PC-9 (cell line): ENCODE data around the gene ANP32A. TPM values are rescaled to one million over a fixed set of nuclear protein-coding genes. Genes with fewer than 3 reads are reported as not detected.

Source experiments
- BruUV-seq: library from RNA; stranded (reverse); fragments of 400-500 nt; replicated peaks from 2 replicates; lab custom pipeline; 2021; lab: Mats Ljungman, UMichigan
- CTCF ChIA-PET: fragments of 300-600 bp; sonication (Branson Sonifier 250); formaldehyde crosslinking; loops from one replicate; lab custom pipeline; 2022; ENCODE audit warnings: antibody characterized with exemption; lab: Charles Lee
- POLR2A ChIA-PET: fragments of 300-600 bp; sonication (Branson Sonifier 250); formaldehyde crosslinking; loops from one replicate; lab custom pipeline; 2022; ENCODE audit warnings: antibody characterized with exemption; ENCODE audit not compliant: unreplicated experiment; lab: Charles Lee
- DNase-seq, 2 experiments: peaks; one replicate each; pipeline versions ENCODE4 v3.0.0 to v3.0.0-alpha.2; 2015 to 2022; ENCODE audit warnings: mixed read lengths in 1 of 2
- H2AFZ ChIP-seq: fragments of 200-600 bp; sonication (generic); 2 replicates; pipeline ENCODE4 v1.8.1; 2017; ENCODE audit warnings: antibody characterized with exemption
- H3F3A ChIP-seq: fragments of 200-600 bp; sonication (generic); 2 replicates; pipeline ENCODE4 v1.8.1; 2017; ENCODE audit warnings: antibody characterized with exemption, mild to moderate bottlenecking, low read depth; ENCODE audit not compliant: insufficient read depth
- H3K27ac ChIP-seq: fragments of 200-600 bp; sonication (generic); 2 replicates; pipeline ENCODE4 v1.6.1; 2016; ENCODE audit warnings: mixed run types
- H3K27me3 ChIP-seq: fragments of 200-600 bp; sonication (generic); 2 replicates; pipeline ENCODE4 v1.6.1; 2016; ENCODE audit warnings: low read depth, mixed run types; ENCODE audit not compliant: insufficient read depth
- H3K36me3 ChIP-seq: fragments of 200-600 bp; sonication (generic); 2 replicates; pipeline ENCODE4 v1.6.1; 2016; ENCODE audit warnings: low read depth, mixed run types
- H3K4me1 ChIP-seq: fragments of 200-600 bp; sonication (generic); replicated peaks from 2 replicates; pipeline ENCODE4 v1.6.1; 2016; ENCODE audit warnings: mixed run types; ENCODE audit not compliant: insufficient read depth
- H3K4me2 ChIP-seq: fragments of 200-600 bp; sonication (generic); 2 replicates; pipeline ENCODE4 v1.6.1; 2017; ENCODE audit warnings: mixed run types
- H3K4me3 ChIP-seq: fragments of 200-600 bp; sonication (generic); 2 replicates; pipeline ENCODE4 v1.6.1; 2016; ENCODE audit warnings: mixed run types
- H3K79me2 ChIP-seq: fragments of 200-600 bp; sonication (generic); 2 replicates; pipeline ENCODE4 v1.6.1; 2017; ENCODE audit warnings: low read depth, mixed run types
- H3K9me2 ChIP-seq: fragments of 200-600 bp; sonication (generic); 2 replicates; pipeline ENCODE4 v1.8.1; 2017; ENCODE audit warnings: mild to moderate bottlenecking; ENCODE audit not compliant: insufficient read depth
- H3K9me3 ChIP-seq: fragments of 200-600 bp; sonication (generic); 2 replicates; pipeline ENCODE4 v1.8.1; 2016; ENCODE audit warnings: low read depth; ENCODE audit not compliant: insufficient read depth
- H4K20me1 ChIP-seq: fragments of 200-600 bp; sonication (generic); 2 replicates; pipeline ENCODE4 v1.8.1; 2017; ENCODE audit not compliant: insufficient read depth
- EZH2 ChIP-seq: fragments of 200-600 bp; sonication (generic); IDR thresholded peaks from 2 replicates; pipeline ENCODE4 v1.8.0; 2017; ENCODE audit warnings: antibody characterized with exemption, low read depth
- intact Hi-C: fragments of 100-400 bp; cut with micrococcal nuclease; formaldehyde crosslinking; loops from one replicate; pipeline ENCODE4 v1.10.0; 2022; ENCODE audit not compliant: unreplicated experiment
- total RNA-seq: library from RNA; stranded (reverse); gene quantifications from 2 replicates; pipeline ENCODE4 v1.2.3, GENCODE V29; 2021
- TF ChIP-seq, protein P1 (sequence below): fragments of 200-600 bp; sonication (generic); conservative IDR thresholded peaks from 2 replicates; pipeline ENCODE4 v1.6.1; 2017; ENCODE audit warnings: mixed run types, antibody characterized with exemption, mild to moderate bottlenecking, moderate library complexity

The ANP32A gene
- total RNA-seq, 1 experiment from 2014 or later: 182 TPM

DNA sequence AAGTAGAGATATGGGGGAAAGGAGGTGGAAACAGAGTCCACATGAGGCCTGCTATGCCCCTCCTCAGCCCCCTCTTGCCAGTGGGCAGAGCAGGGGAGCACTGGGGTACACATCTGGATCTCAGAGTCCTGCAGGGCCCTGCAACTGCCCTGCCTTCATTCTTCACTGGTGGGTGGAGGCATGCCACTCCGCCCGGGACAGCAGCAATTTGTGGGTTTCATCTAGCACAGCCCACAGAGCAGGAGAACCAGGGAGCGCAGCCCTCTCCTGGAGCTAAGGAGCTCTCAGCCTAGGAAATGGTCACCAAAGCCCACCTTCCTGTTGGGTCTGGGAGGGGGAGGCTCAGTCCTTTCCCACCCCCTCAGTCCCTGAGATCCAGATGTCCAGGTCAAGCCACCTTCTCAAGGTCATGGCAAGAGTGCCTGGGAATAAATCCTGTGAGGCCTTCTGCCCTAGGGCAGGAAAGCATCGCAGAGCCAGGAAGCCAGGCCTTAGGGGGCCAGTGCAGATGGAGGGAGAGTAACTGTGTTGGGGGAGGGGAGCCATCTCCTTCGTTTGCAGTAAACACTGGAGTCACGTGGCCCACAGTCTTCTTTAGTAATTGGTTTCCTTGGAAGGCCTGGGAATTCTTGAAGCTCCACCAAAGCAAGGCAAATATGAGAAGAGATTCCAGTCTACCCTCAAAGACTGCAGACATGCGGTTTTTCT lies 31.0 kb downstream of the ANP32A start:
- POLR2A ChIA-PET: no interaction called here
- H3K27me3 ChIP-seq: no peaks in the 10 kb centered on the region
- peaks cover 36% of the 10 kb centered on the region for H3K79me2 ChIP-seq
- BruUV-seq: no TSS peak
- H3K4me3 ChIP-seq: no peak overlapping the region
- H3K4me2 ChIP-seq: no peak overlapping the region
- H3K9me2 ChIP-seq: no peaks in the 10 kb centered on the region
- no peak overlapping the region for H2AFZ ChIP-seq
- no peak for DNase-seq
- CTCF ChIA-PET: no interaction called here
- peaks cover 35% of the 10 kb centered on the region for H4K20me1 ChIP-seq
- H3F3A ChIP-seq: no peaks in the 10 kb centered on the region
- intact Hi-C loops: loop anchor here (10.0 kb wide), 1 partner anchor 235 kb away; no protein-coding TSS in a partner anchor
- H3K9me3 ChIP-seq: no peaks in the 10 kb centered on the region
- H3K36me3 ChIP-seq: no peaks in the 10 kb centered on the region
- H3K27ac ChIP-seq: no peak overlapping the region
- TF ChIP-seq EZH2: no peak
- TF ChIP-seq, protein P1, sequence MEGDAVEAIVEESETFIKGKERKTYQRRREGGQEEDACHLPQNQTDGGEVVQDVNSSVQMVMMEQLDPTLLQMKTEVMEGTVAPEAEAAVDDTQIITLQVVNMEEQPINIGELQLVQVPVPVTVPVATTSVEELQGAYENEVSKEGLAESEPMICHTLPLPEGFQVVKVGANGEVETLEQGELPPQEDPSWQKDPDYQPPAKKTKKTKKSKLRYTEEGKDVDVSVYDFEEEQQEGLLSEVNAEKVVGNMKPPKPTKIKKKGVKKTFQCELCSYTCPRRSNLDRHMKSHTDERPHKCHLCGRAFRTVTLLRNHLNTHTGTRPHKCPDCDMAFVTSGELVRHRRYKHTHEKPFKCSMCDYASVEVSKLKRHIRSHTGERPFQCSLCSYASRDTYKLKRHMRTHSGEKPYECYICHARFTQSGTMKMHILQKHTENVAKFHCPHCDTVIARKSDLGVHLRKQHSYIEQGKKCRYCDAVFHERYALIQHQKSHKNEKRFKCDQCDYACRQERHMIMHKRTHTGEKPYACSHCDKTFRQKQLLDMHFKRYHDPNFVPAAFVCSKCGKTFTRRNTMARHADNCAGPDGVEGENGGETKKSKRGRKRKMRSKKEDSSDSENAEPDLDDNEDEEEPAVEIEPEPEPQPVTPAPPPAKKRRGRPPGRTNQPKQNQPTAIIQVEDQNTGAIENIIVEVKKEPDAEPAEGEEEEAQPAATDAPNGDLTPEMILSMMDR: no peak
- H3K4me1 ChIP-seq: no peaks in the 10 kb centered on the region

DNA sequence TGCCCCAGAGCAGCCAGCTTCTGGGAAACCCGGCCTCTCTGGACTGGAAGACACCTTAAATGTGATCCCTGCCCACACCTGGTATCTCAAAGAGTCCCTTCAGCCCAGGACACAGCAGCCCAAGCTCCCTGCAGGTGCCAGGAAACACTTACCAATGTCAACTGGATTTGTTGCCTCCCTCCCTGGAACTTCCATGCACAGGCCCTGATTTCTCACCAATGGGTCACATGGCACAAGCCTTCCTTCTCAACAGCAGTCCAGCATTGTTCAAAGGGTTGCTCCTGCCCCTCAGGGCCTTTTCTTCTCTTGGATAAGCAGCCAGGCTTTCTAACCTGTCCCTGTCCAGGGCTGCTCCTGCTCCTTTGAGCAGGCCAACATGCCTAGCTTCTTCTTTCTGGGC lies 31.6 kb downstream of the ANP32A start:
- ChIA-PET POLR2A (no interaction called here), CTCF (no interaction called here)
- Histone ChIP-seq H3K27ac (no peak overlapping the region), H3F3A (no peaks in the 10 kb centered on the region), H4K20me1 (peaks cover 37% of the 10 kb centered on the region), H3K9me3 (no peaks in the 10 kb centered on the region), H3K36me3 (no peaks in the 10 kb centered on the region), H3K4me2 (no peak overlapping the region), H3K4me3 (no peak overlapping the region), H3K4me1 (no peaks in the 10 kb centered on the region), H3K9me2 (no peaks in the 10 kb centered on the region), H3K79me2 (peaks cover 31% of the 10 kb centered on the region), H2AFZ (no peak overlapping the region), H3K27me3 (no peaks in the 10 kb centered on the region)
- intact Hi-C loops: loop anchor here (10.0 kb wide), 1 partner anchor 234 kb away; no protein-coding TSS in a partner anchor
- DNase-seq: no peak
- BruUV-seq: no TSS peak
- TF ChIP-seq EZH2: no peak
- TF ChIP-seq, protein P1: no peak

GRCh38 chr15:68788264-68788624 lies 32.5 kb downstream of the ANP32A start:
- H2AFZ ChIP-seq: no peak overlapping the region
- no TSS peak for BruUV-seq
- H4K20me1 ChIP-seq: peaks cover 37% of the 10 kb centered on the region
- H3K4me3 ChIP-seq: no peak overlapping the region
- ChIA-PET POLR2A (interaction anchor here (0.6 kb wide), 1 partner anchor 12 kb away, joined by 4 read pairs; no protein-coding TSS in a partner anchor), CTCF (no interaction called here)
- H3K27me3 ChIP-seq: no peaks in the 10 kb centered on the region
- no peak overlapping the region for H3K27ac ChIP-seq
- no peaks in the 10 kb centered on the region for H3K4me1 ChIP-seq
- H3K9me3 ChIP-seq: no peaks in the 10 kb centered on the region
- H3K36me3 ChIP-seq: no peaks in the 10 kb centered on the region
- no peaks in the 10 kb centered on the region for H3K9me2 ChIP-seq
- no peaks in the 10 kb centered on the region for H3F3A ChIP-seq
- H3K79me2 ChIP-seq: peaks cover 25% of the 10 kb centered on the region
- H3K4me2 ChIP-seq: no peak overlapping the region
- no peak for DNase-seq
- intact Hi-C loops: loop anchor here (10.0 kb wide), 1 partner anchor 233 kb away; no protein-coding TSS in a partner anchor
- TF ChIP-seq, protein P1: no peak
- TF ChIP-seq EZH2: no peak
